ENCODE measurements around the gene TMPRSS3. TPM values are rescaled to one million over a fixed set of nuclear protein-coding genes. Genes with fewer than 3 reads are reported as not detected.

Gene TMPRSS3
- polyA plus RNA-seq, 12 donors, result 0.10 to 0.32 TPM; not detected in 10

DNA sequence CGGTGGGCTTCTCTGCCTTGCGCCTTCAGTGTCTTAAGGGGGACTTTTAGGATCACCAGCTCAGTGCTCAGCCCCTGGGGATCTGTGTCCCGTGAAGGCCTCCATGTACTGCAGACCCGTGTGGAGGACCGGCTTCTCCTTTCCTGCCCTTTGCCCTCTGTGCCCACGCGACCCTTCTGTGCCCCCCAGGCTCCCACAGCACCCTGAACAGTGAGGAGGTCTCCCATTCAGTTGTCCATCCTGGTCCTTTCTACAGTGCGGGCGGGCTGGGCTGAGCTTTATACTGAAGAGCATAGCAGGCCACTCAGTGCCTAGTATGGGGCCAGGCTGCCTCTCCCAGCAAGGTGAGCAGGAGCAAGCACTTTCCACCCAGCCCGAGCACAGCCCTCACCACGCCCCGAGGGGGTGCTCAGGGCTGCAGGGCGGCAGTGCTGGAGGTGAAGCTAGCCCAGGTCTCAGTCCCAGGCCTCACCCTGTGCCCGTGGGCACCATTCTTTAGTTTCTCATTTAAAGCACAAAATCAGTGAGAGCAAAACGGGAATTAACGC, 21.9 kb downstream of the TMPRSS3 start:
- no peak for DNase-seq

- DNase-seq, result no peak
These were observed 22.5 kb downstream of the TMPRSS3 start for GRCh38 chr21:42373196-42373907.

DNA sequence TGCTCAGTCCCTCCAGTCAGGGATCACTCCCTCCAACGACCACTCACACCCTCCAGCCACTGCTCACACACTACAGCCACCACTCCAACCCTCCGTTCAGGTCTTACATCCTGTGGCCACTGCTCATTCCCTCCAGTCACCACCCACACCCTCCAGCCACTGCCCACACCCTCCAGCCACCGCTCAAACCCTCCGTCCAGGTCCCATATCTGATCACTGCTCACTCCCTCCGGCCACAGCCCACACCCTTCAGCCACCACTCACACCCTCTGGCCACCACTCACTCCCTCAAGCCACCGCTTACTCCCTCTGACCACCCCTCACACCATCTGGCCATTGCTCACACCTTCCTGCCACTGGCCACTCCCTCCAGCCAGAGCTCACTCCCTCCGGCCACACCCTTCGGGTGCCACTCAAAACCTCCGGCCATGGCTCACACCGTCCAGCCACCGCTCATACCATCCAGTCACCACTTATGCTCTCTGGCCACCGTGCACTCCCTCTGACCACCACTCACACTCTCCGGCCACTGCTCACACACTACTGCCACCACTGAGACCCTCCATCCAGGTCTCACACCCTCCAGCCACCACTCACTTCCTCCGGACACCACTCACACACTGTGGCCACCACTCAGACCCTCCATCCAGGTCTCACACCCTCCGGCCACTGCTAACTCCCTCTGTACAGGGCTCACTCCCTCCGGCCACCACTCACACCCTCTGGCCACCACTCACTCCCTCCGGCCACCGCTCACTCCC, 24.8 kb downstream of the TMPRSS3 start:
- DNase-seq, result no peak

DNA sequence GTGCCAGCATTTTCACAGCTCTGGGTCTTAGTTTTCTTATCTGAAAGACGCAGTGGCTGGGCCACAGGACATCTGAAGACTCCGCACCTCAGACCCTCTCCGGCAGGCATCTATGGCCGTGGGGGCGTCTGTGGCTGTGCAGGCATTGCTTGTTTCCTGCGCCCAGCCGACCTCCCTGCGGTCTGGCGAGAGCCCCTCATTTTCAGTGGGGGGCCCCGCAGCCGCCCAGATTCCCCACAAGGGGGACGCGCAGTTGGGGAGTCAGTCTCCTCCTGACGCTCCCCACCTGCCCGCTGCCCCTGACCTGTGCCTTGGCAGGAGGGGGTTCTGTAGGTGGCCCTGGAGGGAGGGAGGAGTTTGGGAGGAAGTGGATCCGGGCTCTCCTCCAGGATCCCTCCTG, 26.0 kb downstream of the TMPRSS3 start:
- DNase-seq, result no peak

- no peak for DNase-seq
These were observed 28.3 kb downstream of the TMPRSS3 start for GRCh38 chr21:42367367-42368165.

DNA sequence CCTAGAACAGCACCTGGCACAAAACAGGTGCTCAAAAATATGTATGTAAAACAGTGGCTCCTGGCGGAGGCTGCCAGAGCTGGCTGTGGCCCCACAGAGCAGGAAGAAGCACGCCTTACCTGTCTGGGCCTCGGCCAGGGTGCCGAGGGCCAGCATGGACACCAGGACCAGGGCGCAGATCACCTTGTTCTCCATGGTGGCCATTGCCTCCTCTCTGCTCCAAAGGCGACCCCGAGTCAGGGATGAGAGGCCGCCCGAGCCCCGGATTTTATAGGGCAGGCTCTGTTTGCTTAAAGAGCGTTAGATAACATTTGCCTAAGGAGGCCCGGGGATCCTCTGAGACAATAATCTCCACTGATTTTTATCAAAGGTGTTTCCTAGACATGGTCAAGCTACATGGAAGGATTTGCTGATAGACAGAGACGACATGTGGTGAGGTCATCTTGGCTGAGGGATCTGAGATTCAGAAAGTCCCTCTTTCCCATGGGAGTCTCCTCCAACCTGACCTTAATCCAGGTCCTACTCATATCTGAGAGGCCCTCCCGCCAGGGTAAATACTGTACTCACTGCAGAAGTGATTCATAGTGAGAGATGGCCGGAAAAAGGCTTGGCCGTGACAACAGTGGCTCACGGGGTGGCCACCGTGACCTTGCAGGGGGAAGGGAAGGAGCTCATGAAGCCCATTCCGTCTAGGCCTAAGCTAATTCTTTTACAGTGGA, 29.4 kb downstream of the TMPRSS3 start, which contains the start of gene TFF1:
Gene TFF1 (minus strand): TSS at position 244 of the 719 bp plus-strand sequence. CDS start 40 bp downstream, at position 204.
- no peak for DNase-seq

- no peak for DNase-seq
These were observed 30.1 kb downstream of the TMPRSS3 start for GRCh38 chr21:42365770-42366169.

- DNase-seq, result no peak
These were observed 31.5 kb downstream of the TMPRSS3 start for GRCh38 chr21:42364304-42364865.

- DNase-seq, result no peak
These were observed 32.5 kb downstream of the TMPRSS3 start for GRCh38 chr21:42363312-42363711.

- DNase-seq, result no peak
These were observed 33.2 kb downstream of the TMPRSS3 start for GRCh38 chr21:42362700-42363099.

DNA sequence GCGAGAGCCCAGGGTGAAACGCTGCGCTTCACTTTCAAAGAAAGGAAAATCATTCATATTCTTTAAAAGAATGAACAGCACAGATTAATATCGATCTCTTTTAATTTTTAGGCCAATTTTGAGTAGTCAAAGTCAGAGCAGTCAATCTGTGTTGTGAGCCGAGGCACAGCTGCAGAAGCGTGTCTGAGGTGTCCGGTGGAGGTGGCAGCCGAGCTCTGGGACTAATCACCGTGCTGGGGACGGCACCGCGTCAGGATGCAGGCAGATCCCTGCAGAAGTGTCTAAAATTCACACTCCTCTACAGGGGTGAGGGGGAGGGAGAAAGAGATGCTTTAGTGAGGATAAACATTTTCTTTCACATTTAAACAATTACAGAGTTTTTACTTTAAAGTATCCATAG, 33.7 kb downstream of the TMPRSS3 start:
- DNase-seq, result no peak

- DNase-seq, result no peak
These were observed 34.6 kb downstream of the TMPRSS3 start for GRCh38 chr21:42361286-42361685.

- DNase-seq, result no peak
These were observed 35.5 kb downstream of the TMPRSS3 start for GRCh38 chr21:42360317-42360716.

DNA sequence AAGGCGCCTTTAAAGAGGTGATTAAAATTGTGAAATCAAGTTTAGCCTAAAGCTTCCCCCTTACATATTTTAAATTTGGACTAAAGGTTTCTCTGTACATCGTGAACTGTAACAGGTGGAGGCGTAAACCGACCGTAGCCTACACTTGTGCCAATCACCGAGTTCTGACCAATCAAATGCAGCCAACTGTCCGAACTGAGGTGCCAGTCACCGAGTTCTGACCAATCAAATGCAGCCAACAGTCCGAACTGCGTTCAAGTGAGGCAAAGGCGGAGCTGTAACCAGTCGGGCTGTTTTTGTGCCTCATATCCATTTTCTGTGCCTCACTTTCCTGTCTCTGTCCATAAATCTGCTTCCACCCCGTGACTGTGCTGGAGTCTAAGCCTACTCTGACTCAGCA, 36.9 kb downstream of the TMPRSS3 start:
- no peak for DNase-seq

DNA sequence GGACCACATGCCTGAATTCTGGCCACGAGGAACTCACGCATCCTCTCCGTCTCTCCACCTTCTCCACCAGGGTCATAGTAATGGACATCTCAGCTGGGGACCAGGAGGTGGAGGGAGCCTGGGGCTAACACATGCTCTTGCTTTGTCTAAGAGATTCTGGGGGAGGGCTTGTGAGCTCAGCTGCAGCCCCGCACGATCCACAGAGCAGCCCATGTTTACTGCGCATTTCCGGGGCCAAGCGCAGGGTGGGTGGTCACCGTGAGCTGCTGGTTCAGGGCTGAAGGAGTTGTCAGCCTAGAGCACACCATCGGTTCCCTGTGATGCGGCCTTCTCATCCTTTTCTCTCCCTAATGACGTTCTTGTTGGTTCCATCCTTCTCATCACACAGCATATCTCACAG, 37.6 kb downstream of the TMPRSS3 start:
- DNase-seq, result no peak

DNA sequence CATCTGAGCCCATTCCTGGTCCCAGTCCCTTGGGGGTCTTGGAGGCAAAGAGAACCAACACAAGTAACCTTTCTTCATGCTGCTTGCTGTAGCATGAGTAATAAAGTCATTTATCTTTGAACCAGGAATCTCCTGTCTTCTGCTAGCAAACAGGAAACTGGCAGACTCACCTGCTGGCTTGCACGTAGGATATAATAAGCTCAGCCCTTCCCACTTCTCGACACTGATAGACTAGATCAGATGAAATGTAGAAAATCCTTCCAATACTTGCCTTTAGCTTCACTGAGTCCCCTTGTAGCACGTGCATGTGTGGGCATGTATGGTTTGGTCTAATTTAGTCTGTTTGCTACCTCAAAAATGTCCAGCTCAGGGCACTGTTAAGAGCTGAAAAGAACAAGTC, 38.5 kb downstream of the TMPRSS3 start:
- no peak for DNase-seq

- DNase-seq, result no peak
These were observed 39.2 kb downstream of the TMPRSS3 start for GRCh38 chr21:42356650-42357049.

DNA sequence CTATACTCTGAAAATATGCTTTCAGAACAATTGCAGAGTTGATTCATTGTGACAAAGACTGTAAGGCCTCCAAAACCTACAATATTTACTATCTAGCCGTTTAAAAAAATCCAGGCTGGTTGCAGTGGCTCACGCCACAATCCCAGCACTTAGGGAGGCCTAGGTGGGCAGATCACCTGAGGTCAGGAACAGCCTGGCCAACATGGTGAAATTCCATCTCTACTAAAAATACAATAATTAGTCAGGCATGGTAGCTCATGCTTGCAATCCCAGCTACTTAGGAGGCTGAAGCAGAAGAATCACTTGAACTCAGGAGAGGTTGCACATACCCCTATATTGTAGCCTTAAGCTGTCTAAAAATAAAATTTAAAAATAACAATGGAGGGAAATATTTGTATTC, 39.8 kb downstream of the TMPRSS3 start:
- no peak for DNase-seq

DNA sequence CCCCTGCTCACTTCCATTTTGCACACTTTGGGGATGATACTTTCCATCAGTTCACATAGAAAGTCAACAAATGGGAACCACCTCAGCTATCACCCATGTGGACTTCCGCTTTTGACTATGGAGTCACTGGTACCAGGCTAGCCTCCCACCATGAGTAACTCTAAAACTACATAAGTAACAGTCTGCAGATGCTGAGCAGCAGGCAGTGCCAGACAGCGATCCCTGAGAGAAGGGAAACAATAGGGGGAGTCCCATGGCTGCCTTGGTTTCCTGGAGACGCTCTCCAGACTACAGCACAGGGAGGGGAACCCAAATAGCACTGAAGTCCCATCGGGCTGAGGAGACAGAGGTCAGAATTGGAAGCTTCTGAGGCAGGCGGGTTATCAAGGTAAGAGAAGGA, 42.2 kb downstream of the TMPRSS3 start:
- DNase-seq, result no peak

DNA sequence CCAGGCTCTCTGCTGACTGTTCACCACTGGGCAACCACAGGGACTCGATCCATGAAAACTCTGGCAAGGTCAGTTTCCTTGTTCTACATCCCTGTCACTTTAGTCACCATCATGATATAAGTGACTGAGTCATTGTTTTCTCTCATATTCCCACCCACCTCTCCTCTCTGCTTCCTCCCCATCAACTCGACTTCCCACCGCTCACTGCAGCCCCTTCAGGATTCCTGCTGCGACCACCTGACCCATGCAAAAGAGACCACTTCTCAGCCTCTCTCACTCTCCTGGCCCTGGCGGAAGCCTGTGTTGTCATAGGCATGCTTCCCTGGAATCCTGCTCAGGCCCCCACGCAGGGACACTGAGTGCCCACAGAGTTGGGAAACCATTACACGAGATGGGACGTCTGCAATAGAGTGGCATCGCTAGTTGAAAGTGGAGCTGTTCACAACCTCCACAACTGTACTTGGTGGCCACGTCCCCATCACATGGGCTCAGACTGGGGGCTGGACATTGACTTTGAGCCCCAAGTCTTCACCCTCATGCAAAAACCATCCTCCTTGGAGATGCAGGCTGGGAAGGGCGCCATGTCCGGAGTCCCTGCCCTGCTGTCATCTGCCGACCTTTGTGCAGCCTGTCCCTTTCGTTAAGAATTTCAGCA, 43.3 kb downstream of the TMPRSS3 start:
- no peak for DNase-seq

All from muscle of arm (tissue), 12 donors.